Thoracic aorta (tissue), 2 donors: ENCODE results near the gene PIK3CA. TPM values are rescaled to one million over a fixed set of nuclear protein-coding genes. Genes with fewer than 3 reads are reported as not detected.

Source experiments
- ATAC-seq: fragments of 150-250 bp; one replicate; pipeline ENCODE4 v1.8.0; 2017; ENCODE audit warnings: low read depth; ENCODE audit not compliant: insufficient number of reproducible peaks, low FRiP score
- DNase-seq: peaks from one replicate; pipeline ENCODE4 v3.0.0-alpha.2; 2020; ENCODE audit warnings: low spot score
- H3K27ac ChIP-seq, 2 donors: fragments of 200-600 bp; sonication (generic); 1 replicate in 1 of 2; 2 replicates in 1 of 2; pipeline ENCODE4 v1.5.1; 2016; ENCODE audit warnings: mild to moderate bottlenecking in 2 of 2, moderate library complexity in 2 of 2
- H3K27me3 ChIP-seq: fragments of 200-600 bp; sonication (generic); replicated peaks from 2 replicates; pipeline ENCODE4 v1.6.0; 2016; ENCODE audit warnings: mild to moderate bottlenecking; ENCODE audit not compliant: insufficient read depth
- H3K36me3 ChIP-seq: fragments of 200-600 bp; sonication (generic); one replicate; pipeline ENCODE4 v1.5.1; 2016
- H3K4me1 ChIP-seq, 2 donors: fragments of 200-600 bp; sonication (generic); 1 replicate in 1 of 2; 2 replicates in 1 of 2; pipeline versions ENCODE4 v1.5.1 to v1.6.0; 2016; ENCODE audit warnings: low read depth in 2 of 2, mild to moderate bottlenecking in 1 of 2; ENCODE audit not compliant: control insufficient read depth in 1 of 2
- H3K4me3 ChIP-seq: fragments of 200-600 bp; sonication (generic); 2 replicates; pipeline ENCODE4 v1.5.1; 2016; ENCODE audit warnings: mild to moderate bottlenecking
- H3K9me3 ChIP-seq: fragments of 200-600 bp; sonication (generic); 2 replicates; pipeline ENCODE4 v1.5.1; 2016
- total RNA-seq, 2 donors: library from RNA; depleted of rRNA; stranded (reverse); fragments of >200 nt; gene quantifications; one replicate each; pipeline versions ENCODE4 v1.1.0 to v1.2.3, GENCODE V29; 2016
- TF ChIP-seq, protein P1 (sequence below): fragments of 200-600 bp; sonication (generic); IDR thresholded peaks from one replicate; pipeline ENCODE4 v1.5.1; 2019; ENCODE audit warnings: antibody characterized with exemption

PIK3CA gene
- total RNA-seq, 2 donors from 2014 or later = 33.9 to 39.5 TPM

- ATAC-seq = no peak
- H3K36me3 ChIP-seq = no peaks in the 10 kb centered on the region
- H3K27me3 ChIP-seq = no peaks in the 10 kb centered on the region
- TF ChIP-seq, protein P1, sequence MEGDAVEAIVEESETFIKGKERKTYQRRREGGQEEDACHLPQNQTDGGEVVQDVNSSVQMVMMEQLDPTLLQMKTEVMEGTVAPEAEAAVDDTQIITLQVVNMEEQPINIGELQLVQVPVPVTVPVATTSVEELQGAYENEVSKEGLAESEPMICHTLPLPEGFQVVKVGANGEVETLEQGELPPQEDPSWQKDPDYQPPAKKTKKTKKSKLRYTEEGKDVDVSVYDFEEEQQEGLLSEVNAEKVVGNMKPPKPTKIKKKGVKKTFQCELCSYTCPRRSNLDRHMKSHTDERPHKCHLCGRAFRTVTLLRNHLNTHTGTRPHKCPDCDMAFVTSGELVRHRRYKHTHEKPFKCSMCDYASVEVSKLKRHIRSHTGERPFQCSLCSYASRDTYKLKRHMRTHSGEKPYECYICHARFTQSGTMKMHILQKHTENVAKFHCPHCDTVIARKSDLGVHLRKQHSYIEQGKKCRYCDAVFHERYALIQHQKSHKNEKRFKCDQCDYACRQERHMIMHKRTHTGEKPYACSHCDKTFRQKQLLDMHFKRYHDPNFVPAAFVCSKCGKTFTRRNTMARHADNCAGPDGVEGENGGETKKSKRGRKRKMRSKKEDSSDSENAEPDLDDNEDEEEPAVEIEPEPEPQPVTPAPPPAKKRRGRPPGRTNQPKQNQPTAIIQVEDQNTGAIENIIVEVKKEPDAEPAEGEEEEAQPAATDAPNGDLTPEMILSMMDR = no peak
- H3K9me3 ChIP-seq = no peaks in the 10 kb centered on the region
- no peak overlapping the region for H3K4me3 ChIP-seq
- no peak for DNase-seq
- no peak overlapping the region for H3K27ac ChIP-seq
- H3K4me1 ChIP-seq = no peaks in the 10 kb centered on the region
Observed at GRCh38 chr3:179223548-179223947, 75.4 kb downstream of the PIK3CA start.

DNA sequence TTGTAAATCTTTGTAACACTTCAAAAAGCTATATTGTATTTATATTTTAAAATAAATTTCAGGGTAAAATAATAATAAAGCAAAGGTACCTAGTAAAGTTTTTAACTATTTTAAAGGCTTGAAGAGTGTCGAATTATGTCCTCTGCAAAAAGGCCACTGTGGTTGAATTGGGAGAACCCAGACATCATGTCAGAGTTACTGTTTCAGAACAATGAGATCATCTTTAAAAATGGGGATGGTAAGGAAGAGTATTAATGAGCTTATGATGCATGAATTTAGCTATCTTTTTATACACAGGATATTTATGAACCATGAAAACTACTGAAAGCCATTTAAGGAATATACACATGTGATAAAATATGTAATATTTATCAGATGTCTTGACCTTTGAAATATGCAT is 76.4 kb downstream of the PIK3CA start:
- no peak for ATAC-seq

GRCh38 chr3:179227349-179227748 is 79.2 kb downstream of the PIK3CA start:
- ATAC-seq = no peak
- Histone ChIP-seq H3K36me3 (peaks cover 8% of the 10 kb centered on the region), H3K27ac (no peak overlapping the region), H3K27me3 (no peaks in the 10 kb centered on the region), H3K9me3 (no peaks in the 10 kb centered on the region), H3K4me1 (no peaks in the 10 kb centered on the region), H3K4me3 (no peak overlapping the region)
- DNase-seq = no peak
- TF ChIP-seq, protein P1 = no peak

More for the DNA sequence above, 76.4 kb downstream of the PIK3CA start:
- no peaks in the 10 kb centered on the region for H3K27me3 ChIP-seq
- no peaks in the 10 kb centered on the region for H3K9me3 ChIP-seq
- no peak overlapping the region for H3K4me3 ChIP-seq
- H3K27ac ChIP-seq = no peak overlapping the region
- H3K4me1 ChIP-seq = no peaks in the 10 kb centered on the region
- TF ChIP-seq, protein P1 = no peak
- no peak for DNase-seq
- H3K36me3 ChIP-seq = no peaks in the 10 kb centered on the region

DNA sequence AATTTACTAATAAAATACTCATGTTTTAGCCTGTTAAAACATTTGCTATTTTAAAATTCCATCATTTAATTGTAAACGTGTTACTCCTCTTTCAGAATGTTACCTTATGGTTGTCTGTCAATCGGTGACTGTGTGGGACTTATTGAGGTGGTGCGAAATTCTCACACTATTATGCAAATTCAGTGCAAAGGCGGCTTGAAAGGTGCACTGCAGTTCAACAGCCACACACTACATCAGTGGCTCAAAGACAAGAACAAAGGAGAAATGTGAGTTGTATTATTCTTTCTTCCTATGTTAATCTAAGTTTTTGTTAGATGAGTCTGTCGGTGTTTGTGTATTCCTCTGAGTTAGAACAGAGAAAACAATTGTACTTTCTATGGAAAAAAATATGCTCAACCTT is 81.0 kb downstream of the PIK3CA start:
- Histone ChIP-seq H3K4me3 (no peak overlapping the region), H3K27me3 (no peaks in the 10 kb centered on the region), H3K36me3 (peaks cover 12% of the 10 kb centered on the region), H3K4me1 (no peaks in the 10 kb centered on the region), H3K9me3 (no peaks in the 10 kb centered on the region), H3K27ac (no peak overlapping the region)
- no peak for DNase-seq
- ATAC-seq = no peak
- TF ChIP-seq, protein P1 = no peak

- H3K36me3 ChIP-seq = peaks cover 12% of the 10 kb centered on the region
Observed at GRCh38 chr3:179233043-179233442, 84.9 kb downstream of the PIK3CA start.

More at GRCh38 chr3:179233043-179233442, 84.9 kb downstream of the PIK3CA start:
- ATAC-seq (no peak), DNase-seq (no peak)
- no peaks in the 10 kb centered on the region for H3K9me3 ChIP-seq
- no peak overlapping the region for H3K27ac ChIP-seq
- H3K4me3 ChIP-seq = no peak overlapping the region
- H3K27me3 ChIP-seq = no peaks in the 10 kb centered on the region
- TF ChIP-seq, protein P1 = no peak
- H3K4me1 ChIP-seq = no peaks in the 10 kb centered on the region
